ENCODE data around the gene KRTAP10-4.

The KRTAP10-4 gene

DNA sequence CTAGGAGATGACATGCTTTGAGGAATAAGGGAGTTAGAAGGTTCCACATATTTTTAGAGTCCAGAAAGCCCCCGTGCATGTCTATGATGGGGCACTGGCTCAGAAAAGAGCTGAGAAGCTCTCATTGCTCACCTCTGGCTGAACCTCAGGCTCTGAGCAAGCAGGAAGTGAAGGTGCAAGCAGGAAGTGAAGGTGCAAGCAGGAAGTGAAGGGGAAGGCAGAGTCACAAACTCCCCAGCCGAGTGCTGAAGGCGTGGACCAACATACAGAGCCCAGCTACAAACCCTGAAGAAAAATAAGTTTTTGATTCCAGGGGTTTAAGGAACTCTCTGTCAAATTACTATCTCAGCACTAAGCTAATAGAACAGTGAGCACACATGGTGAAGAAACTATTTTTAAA lies 45.4 kb downstream of the KRTAP10-4 start:
- peak; percentile 67 for DNase-seq

- no peak for DNase-seq
These were observed 46.4 kb downstream of the KRTAP10-4 start for GRCh38 chr21:44619886-44620285.

DNA sequence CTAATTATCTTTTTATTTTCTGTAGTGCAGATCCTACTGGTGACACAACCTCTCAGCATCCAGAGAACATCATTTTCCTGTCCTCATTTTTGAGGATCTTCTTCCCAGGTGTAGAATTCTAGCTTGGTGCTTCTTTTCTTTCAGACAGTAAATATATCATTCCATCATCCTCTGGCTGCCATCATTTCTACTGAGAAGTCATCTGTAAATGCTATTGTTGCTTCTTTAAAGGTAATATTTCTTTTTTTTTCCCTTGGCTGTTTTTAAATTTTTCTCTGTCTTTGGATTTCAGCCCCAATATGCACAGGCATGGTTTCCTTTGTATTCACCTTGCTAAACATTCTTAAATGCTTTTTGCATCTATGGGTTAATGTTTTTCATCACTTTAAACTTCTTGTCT lies 50.0 kb downstream of the KRTAP10-4 start:
- no peak for DNase-seq
